Neural progenitor cell (in vitro differentiated cells): ENCODE measurements around the gene PP2D1.
"Not testable (repeated sequence)": the region's sequence is repeated elsewhere in the genome, so short reads cannot be mapped to it uniquely, and the experiment has no call there.

Experiments used
- CTCF ChIP-seq: fragments of 200-600 bp; sonication (generic); IDR thresholded peaks from 2 replicates; pipeline ENCODE4 v1.5.1; 2017; ENCODE audit warnings: antibody characterized with exemption, mild to moderate bottlenecking
- EZH2 ChIP-seq: fragments of 200-600 bp; sonication (generic); IDR thresholded peaks from 2 replicates; pipeline ENCODE4 v1.6.1; 2017; ENCODE audit warnings: antibody characterized with exemption, mild to moderate bottlenecking, moderate library complexity

- not testable (repeated sequence) for TF ChIP-seq CTCF, EZH2
Observed at GRCh38 chr3:20045141-20045540, 33.1 kb upstream of the PP2D1 start.
